SK-N-SH (cell line): Measurements from ENCODE around the gene IGF1R.

ENCODE experiments used
- EP300 ChIP-seq, 2 experiments: IDR thresholded peaks; 2 replicates each; pipeline versions ENCODE4 v1.4.0 to v1.6.1; 2012; ENCODE audit warnings: borderline replicate concordance in 1 of 2, low read depth in 1 of 2, low read length in 1 of 2
- TF ChIP-seq, protein P1 (sequence below): fragments of 150-350 bp; IDR thresholded peaks from 2 replicates; pipeline ENCODE4 v1.6.1; 2016; ENCODE audit warnings: mild to moderate bottlenecking, low read depth, low read length

DNA sequence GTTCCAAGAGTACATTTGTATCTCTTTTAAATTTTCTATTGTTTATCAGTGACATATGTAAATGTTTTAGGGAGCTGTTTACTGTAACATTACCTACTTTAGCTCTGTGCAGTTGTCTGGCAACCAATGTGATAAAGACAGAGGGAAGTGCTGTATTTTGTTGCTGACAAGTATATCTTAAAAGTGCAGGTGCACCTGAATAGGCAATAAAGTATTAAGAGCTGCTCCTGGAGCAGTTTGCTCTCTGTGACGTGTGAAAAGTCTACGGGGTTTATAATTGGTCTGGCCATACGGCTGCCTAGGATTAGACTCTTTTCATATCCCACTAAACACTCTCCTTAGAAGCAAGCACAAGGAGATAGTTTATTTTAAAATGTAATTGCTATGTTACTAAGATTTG is 178.3 kb downstream of the IGF1R start:
- no peak for TF ChIP-seq EP300 (IDR thresholded peaks at IDR 0.05; ENCODE audit: borderline replicate concordance in 1 of 2, low read depth in 1 of 2, low read length in 1 of 2)
- TF ChIP-seq, protein P1, sequence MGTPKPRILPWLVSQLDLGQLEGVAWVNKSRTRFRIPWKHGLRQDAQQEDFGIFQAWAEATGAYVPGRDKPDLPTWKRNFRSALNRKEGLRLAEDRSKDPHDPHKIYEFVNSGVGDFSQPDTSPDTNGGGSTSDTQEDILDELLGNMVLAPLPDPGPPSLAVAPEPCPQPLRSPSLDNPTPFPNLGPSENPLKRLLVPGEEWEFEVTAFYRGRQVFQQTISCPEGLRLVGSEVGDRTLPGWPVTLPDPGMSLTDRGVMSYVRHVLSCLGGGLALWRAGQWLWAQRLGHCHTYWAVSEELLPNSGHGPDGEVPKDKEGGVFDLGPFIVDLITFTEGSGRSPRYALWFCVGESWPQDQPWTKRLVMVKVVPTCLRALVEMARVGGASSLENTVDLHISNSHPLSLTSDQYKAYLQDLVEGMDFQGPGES: no peak
